ENCODE data around the gene HOXC9. TPM values are rescaled to one million over a fixed set of nuclear protein-coding genes. Genes with fewer than 3 reads are reported as not detected.

The HOXC9 gene
- total RNA-seq, 1 experiment from 2014 or later: 6.0 TPM

DNA sequence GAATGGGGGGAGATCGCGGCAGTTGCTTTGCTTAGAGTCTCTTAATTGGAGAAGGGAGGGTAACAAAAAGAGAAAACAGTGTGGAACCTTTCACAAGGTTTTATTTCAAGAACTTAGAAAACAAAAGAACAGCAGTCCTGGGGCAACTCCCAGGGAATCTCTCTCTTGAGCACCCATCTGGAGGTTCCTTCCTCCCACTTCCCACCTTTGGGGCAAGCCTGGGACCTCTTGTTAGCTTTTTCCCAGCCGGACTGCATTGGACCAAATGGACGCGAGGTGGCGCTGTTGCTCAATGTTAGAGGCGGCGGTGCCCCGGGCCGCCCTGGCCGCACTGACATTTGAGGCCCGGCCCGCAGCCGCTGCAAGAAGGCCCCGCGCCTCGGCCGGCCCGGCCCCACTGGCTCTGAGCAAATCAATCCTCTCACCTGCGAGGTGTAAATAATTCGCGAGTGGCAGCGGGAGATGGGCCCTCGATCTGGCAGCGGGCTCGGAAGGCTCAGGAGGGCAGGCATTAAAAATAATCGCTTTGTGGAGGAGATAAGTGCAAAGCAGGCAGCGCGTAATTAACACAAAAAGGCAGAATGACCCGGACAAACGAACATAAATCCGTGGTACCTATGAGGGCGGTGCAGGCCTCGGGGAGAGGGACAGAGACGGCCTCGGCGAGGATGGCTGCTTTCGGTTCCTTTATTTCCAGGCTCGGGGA lies 6.0 kb downstream of the HOXC9 start:
- intact Hi-C loops (cut with micrococcal nuclease): loop anchor here (1.0 to 10.0 kb wide), 6 partner anchors 15 to 359 kb away; partner anchors contain the start of gene GPR84
- peaks cover 9% of the 10 kb centered on the region for H3K36me3 Mint-ChIP-seq (ENCODE audit: insufficient read depth, unreplicated experiment)
- POLR2A ChIA-PET: interaction anchor here (0.6 to 2.7 kb wide), 9 partner anchors 11 to 1028 kb away, joined by 3 to 22 read pairs (median 5); partner anchors contain the start of genes HOXC6 and SMUG1
- H3K27ac Mint-ChIP-seq (ENCODE audit: low read depth, unreplicated experiment): no peak overlapping the region
- peak; percentile 88 for DNase-seq (ENCODE audit: unreplicated experiment)
- CTCF ChIA-PET: interaction anchor here (0.5 to 12.4 kb wide), 17 partner anchors 11 to 387 kb away, joined by 3 to 200 read pairs (median 4); partner anchors contain the start of genes HOXC5 and SMUG1
- no peaks in the 10 kb centered on the region for H3K27me3 Mint-ChIP-seq (ENCODE audit: insufficient read depth, unreplicated experiment)
- peaks cover 26% of the 10 kb centered on the region for H3K4me1 Mint-ChIP-seq (ENCODE audit: insufficient read depth, unreplicated experiment)
- BruUV-seq (replicated peaks): no TSS peak
- TF ChIP-seq, protein P1, sequence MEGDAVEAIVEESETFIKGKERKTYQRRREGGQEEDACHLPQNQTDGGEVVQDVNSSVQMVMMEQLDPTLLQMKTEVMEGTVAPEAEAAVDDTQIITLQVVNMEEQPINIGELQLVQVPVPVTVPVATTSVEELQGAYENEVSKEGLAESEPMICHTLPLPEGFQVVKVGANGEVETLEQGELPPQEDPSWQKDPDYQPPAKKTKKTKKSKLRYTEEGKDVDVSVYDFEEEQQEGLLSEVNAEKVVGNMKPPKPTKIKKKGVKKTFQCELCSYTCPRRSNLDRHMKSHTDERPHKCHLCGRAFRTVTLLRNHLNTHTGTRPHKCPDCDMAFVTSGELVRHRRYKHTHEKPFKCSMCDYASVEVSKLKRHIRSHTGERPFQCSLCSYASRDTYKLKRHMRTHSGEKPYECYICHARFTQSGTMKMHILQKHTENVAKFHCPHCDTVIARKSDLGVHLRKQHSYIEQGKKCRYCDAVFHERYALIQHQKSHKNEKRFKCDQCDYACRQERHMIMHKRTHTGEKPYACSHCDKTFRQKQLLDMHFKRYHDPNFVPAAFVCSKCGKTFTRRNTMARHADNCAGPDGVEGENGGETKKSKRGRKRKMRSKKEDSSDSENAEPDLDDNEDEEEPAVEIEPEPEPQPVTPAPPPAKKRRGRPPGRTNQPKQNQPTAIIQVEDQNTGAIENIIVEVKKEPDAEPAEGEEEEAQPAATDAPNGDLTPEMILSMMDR (IDR thresholded peaks at IDR 0.05; ENCODE audit: unreplicated experiment): peak; percentile 96
- H3K9me3 Mint-ChIP-seq (ENCODE audit: unreplicated experiment): no peaks in the 10 kb centered on the region
- H3K4me3 Mint-ChIP-seq (ENCODE audit: unreplicated experiment): no peak overlapping the region

DNA sequence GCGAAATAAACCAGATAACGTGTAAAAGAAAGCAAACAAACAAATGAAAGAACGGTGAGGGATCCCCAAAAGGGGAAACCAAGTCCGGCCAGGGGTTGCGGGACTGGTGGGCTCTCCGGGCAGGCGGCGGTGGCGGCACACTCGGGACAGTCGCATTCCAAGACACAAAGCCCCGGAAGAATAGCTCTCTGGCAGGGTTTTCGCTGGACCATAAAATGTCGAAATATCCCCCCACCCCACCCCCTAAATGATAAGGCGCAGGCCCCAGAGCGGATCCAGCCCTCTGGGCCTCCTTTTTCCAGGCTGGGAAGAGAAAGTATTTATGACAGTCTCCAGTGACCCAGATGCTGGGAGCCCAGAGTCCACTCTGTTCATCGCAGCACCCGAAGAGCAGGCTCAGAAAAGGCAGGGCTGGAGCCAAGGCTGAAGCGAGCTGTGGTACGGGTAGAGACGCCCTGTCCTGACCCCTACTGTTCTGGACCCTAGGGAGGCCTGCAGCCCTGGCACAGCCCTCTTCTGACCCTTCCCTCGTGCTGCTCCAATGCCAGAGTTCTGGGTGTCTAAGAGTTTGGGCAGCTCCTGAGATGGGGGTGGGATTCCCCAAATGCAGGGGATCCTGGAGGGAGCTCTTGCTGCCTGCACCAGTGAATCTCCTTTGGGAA lies 6.7 kb downstream of the HOXC9 start:
- no TSS peak for BruUV-seq (replicated peaks)
- ChIA-PET POLR2A (interaction anchor here (1.4 to 3.1 kb wide), 7 partner anchors 10 to 201 kb away, joined by 3 to 22 read pairs (median 6); partner anchors contain the start of gene SMUG1), CTCF (interaction anchor here (0.6 to 12.4 kb wide), 14 partner anchors 9 to 213 kb away, joined by 3 to 200 read pairs (median 5); partner anchors contain the start of genes HOXC5 and SMUG1)
- no peaks in the 10 kb centered on the region for H3K27me3 Mint-ChIP-seq (ENCODE audit: insufficient read depth, unreplicated experiment)
- no peak overlapping the region for H3K27ac Mint-ChIP-seq (ENCODE audit: low read depth, unreplicated experiment)
- no peak for DNase-seq (ENCODE audit: unreplicated experiment)
- H3K36me3 Mint-ChIP-seq (ENCODE audit: insufficient read depth, unreplicated experiment): peaks cover 9% of the 10 kb centered on the region
- TF ChIP-seq, protein P1 (IDR thresholded peaks at IDR 0.05; ENCODE audit: unreplicated experiment): no peak
- H3K9me3 Mint-ChIP-seq (ENCODE audit: unreplicated experiment): no peaks in the 10 kb centered on the region
- no peak overlapping the region for H3K4me3 Mint-ChIP-seq (ENCODE audit: unreplicated experiment)
- intact Hi-C loops (cut with micrococcal nuclease): loop anchor here (1.0 to 10.0 kb wide), 6 partner anchors 15 to 358 kb away; partner anchors contain the start of gene GPR84
- peaks cover 19% of the 10 kb centered on the region for H3K4me1 Mint-ChIP-seq (ENCODE audit: insufficient read depth, unreplicated experiment)

GRCh38 chr12:54007538-54008259 lies 7.7 kb downstream of the HOXC9 start:
- no peak overlapping the region for H3K27ac Mint-ChIP-seq (ENCODE audit: low read depth, unreplicated experiment)
- H3K27me3 Mint-ChIP-seq (ENCODE audit: insufficient read depth, unreplicated experiment): no peaks in the 10 kb centered on the region
- CTCF ChIA-PET: interaction anchor here (0.5 to 12.4 kb wide), 15 partner anchors 10 to 242 kb away, joined by 3 to 200 read pairs (median 5); partner anchors contain the start of genes HOXC5, HOXC6 and SMUG1
- POLR2A ChIA-PET: interaction anchor here (0.5 to 3.1 kb wide), 9 partner anchors 8 to 263 kb away, joined by 3 to 22 read pairs (median 5); partner anchors contain the start of genes HOXC5 and HOXC9
- H3K4me1 Mint-ChIP-seq (ENCODE audit: insufficient read depth, unreplicated experiment): peaks cover 16% of the 10 kb centered on the region
- DNase-seq (ENCODE audit: unreplicated experiment): no peak
- peaks cover 7% of the 10 kb centered on the region for H3K36me3 Mint-ChIP-seq (ENCODE audit: insufficient read depth, unreplicated experiment)
- no peak overlapping the region for H3K4me3 Mint-ChIP-seq (ENCODE audit: unreplicated experiment)
- BruUV-seq (replicated peaks): no TSS peak
- TF ChIP-seq, protein P1 (IDR thresholded peaks at IDR 0.05; ENCODE audit: unreplicated experiment): no peak
- no peaks in the 10 kb centered on the region for H3K9me3 Mint-ChIP-seq (ENCODE audit: unreplicated experiment)
- intact Hi-C loops (cut with micrococcal nuclease): loop anchor here (10.0 kb wide), 1 partner anchor 357 kb away; the partner anchor contains the start of gene GPR84
